Prostate gland (tissue), 2 donors: ENCODE measurements around the gene PAPSS2. TPM values are rescaled to one million over a fixed set of nuclear protein-coding genes. Genes with fewer than 3 reads are reported as not detected.

Experiments used
- DNase-seq: peaks from one replicate; pipeline ENCODE4 v3.0.0-alpha.2; 2019; ENCODE audit warnings: low spot score
- H3K27ac ChIP-seq, 2 donors: fragments of 200-600 bp; sonication (generic); 2 replicates each; pipeline ENCODE4 v1.5.1; 2017 to 2019
- H3K27me3 ChIP-seq: fragments of 200-600 bp; sonication (generic); replicated peaks from 2 replicates; pipeline ENCODE4 v1.5.1; 2019; ENCODE audit not compliant: insufficient read depth
- H3K36me3 ChIP-seq, 2 donors: fragments of 200-600 bp; sonication (generic); 1 replicate in 1 of 2; 2 replicates in 1 of 2; pipeline versions ENCODE4 v1.5.1 to v1.8.1; 2017 to 2019
- H3K4me1 ChIP-seq: fragments of 200-600 bp; sonication (generic); replicated peaks from 2 replicates; pipeline ENCODE4 v1.5.1; 2019
- H3K4me3 ChIP-seq, 2 donors: fragments of 200-600 bp; sonication (generic); 2 replicates each; pipeline ENCODE4 v1.5.1; 2017 to 2019
- H3K9me3 ChIP-seq: fragments of 200-600 bp; sonication (generic); 2 replicates; pipeline ENCODE4 v1.5.1; 2017
- POLR2A ChIP-seq: fragments of 450-650 bp; IDR thresholded peaks from one replicate; pipeline ENCODE4 v1.6.1; 2016; ENCODE audit warnings: antibody characterized with exemption, mild to moderate bottlenecking
- POLR2AphosphoS5 ChIP-seq: sonication (generic); formaldehyde crosslinking; IDR thresholded peaks from one replicate; pipeline ENCODE4 v1.6.1; 2017; ENCODE audit warnings: antibody characterized with exemption
- WGBS: methylation state at CpG from one replicate; pipeline ENCODE4 v1.1.5; 2018; 5-methylcytosine and 5-hydroxymethylcytosine counted together
- intact Hi-C: fragments of 100-400 bp; cut with DNase I; formaldehyde crosslinking; loops from one replicate; pipeline ENCODE4 v1.14.2; 2022
- total RNA-seq, 2 donors: library from RNA; depleted of rRNA; stranded (reverse); fragments of >200 nt; gene quantifications; one replicate each; pipeline ENCODE4 v1.1.0, GENCODE V29; 2016
- TF ChIP-seq, protein P1 (sequence below), 4 experiments: fragments of 200-600 bp in 2 of 4; fragments of 450-650 bp in 2 of 4; sonication (generic) in 2 of 4; IDR thresholded peaks; 1 replicate in 3 of 4; 2 replicates in 1 of 4; pipeline ENCODE4 v1.5.1; 2016 to 2019; ENCODE audit warnings: antibody characterized with exemption in 4 of 4, mild to moderate bottlenecking in 2 of 4, moderate library complexity in 2 of 4

PAPSS2 gene
- total RNA-seq, 2 donors from 2014 or later: 5.5 to 9.0 TPM

DNA sequence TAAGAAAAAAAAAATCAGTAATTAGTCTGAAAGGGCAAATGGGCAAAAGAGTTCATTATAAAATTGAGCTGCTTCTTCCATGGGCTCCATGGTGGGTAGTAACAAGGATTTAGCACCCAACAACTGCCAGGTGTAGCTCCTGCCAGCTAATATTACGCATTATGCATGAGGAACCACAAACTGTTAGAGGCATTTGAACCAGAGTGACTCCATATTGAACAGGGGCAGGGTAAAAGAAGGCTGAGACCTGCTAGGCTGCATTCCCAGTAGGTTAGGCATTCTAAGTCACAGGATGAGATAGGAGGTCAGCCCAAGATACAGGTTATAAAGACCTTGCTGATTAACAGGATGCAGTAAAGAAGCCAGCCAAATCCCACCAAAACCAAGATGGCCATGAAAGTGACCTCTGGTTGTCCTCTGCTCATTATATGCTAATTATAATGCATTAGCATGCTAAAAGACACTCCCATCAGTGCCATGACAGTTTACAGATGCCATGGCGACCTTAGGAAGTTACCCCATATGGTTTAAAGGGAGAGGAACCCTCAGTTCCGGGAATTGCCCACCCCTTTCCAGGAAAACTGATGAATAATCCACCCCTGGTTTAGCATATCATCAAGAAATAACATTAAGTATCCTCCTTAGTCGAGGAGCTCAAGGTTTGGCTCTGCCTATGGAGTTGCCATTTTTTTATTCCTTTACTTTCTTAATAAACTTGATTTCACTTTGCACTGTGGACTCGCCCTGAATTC, 8.7 kb upstream of the PAPSS2 start:
- H3K9me3 ChIP-seq: no peaks in the 10 kb centered on the region
- no peak overlapping the region for H3K27ac ChIP-seq
- H3K27me3 ChIP-seq: no peaks in the 10 kb centered on the region
- TF ChIP-seq POLR2A: no peak
- TF ChIP-seq, protein P1, sequence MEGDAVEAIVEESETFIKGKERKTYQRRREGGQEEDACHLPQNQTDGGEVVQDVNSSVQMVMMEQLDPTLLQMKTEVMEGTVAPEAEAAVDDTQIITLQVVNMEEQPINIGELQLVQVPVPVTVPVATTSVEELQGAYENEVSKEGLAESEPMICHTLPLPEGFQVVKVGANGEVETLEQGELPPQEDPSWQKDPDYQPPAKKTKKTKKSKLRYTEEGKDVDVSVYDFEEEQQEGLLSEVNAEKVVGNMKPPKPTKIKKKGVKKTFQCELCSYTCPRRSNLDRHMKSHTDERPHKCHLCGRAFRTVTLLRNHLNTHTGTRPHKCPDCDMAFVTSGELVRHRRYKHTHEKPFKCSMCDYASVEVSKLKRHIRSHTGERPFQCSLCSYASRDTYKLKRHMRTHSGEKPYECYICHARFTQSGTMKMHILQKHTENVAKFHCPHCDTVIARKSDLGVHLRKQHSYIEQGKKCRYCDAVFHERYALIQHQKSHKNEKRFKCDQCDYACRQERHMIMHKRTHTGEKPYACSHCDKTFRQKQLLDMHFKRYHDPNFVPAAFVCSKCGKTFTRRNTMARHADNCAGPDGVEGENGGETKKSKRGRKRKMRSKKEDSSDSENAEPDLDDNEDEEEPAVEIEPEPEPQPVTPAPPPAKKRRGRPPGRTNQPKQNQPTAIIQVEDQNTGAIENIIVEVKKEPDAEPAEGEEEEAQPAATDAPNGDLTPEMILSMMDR (IDR thresholded peaks at IDR 0.05): no peak
- DNase-seq: no peak
- intact Hi-C loops: no loop called here
- H3K4me1 ChIP-seq: no peaks in the 10 kb centered on the region
- 95% methylated on average over 5 of the region's 5 CpGs for WGBS
- no peaks in the 10 kb centered on the region for H3K36me3 ChIP-seq
- H3K4me3 ChIP-seq: no peak overlapping the region

DNA sequence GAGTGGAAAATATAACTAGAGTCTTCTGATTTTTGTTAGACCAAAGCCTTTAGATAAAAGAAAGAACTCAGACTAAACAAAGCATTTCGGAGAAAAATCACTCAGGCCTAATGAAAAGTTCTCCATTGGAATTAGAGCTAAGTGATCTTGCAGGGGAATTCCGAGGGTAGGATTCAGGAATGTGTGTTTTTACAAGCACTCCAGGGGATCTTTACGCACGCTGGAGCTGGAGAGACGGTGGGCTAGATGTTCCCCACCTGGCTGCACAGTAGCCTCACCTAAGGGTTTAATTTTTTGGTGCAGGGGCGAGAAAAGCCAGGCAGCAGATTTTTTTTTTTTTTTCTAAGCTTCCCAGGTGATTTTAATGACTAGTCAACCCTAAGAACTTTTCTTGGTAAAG, 7.9 kb upstream of the PAPSS2 start:
- 38% methylated on average over 6 of the region's 6 CpGs for WGBS
- Histone ChIP-seq H3K27ac (no peak overlapping the region), H3K36me3 (no peaks in the 10 kb centered on the region), H3K4me3 (no peak overlapping the region), H3K9me3 (no peaks in the 10 kb centered on the region), H3K27me3 (no peaks in the 10 kb centered on the region), H3K4me1 (no peaks in the 10 kb centered on the region)
- intact Hi-C loops: no loop called here
- no peak for DNase-seq
- TF ChIP-seq, protein P1 (IDR thresholded peaks at IDR 0.05): no peak
- TF ChIP-seq POLR2A (no peak), POLR2AphosphoS5 (no peak)

DNA sequence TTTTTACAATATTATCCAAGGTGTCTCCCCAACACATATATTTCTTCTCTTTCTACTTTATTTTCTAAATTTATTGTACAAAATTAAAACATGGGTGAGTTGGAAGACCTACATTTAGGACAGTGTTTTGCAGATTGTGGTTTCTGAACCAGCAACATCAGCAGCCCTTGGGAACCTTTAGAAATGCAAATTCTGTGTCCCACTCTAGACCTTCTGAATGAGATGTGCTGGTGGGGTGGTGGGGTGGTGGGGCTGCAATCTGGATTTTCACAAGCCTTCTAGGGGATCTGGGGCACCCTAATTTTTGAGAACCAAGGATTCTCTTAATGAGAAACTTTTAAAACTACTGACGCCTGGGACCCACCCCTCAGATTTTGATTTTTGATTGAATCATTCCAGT, 7.4 kb upstream of the PAPSS2 start:
- no peak for DNase-seq
- no peaks in the 10 kb centered on the region for H3K9me3 ChIP-seq
- H3K4me3 ChIP-seq: no peak overlapping the region
- TF ChIP-seq POLR2A (no peak), POLR2AphosphoS5 (no peak)
- TF ChIP-seq, protein P1 (IDR thresholded peaks at IDR 0.05): no peak
- no peaks in the 10 kb centered on the region for H3K27me3 ChIP-seq
- intact Hi-C loops: no loop called here
- no peak overlapping the region for H3K27ac ChIP-seq
- no peaks in the 10 kb centered on the region for H3K36me3 ChIP-seq
- H3K4me1 ChIP-seq: no peaks in the 10 kb centered on the region
- whole genome bisulfite sequencing: 94% methylated on average over 1 of the region's 1 CpG

DNA sequence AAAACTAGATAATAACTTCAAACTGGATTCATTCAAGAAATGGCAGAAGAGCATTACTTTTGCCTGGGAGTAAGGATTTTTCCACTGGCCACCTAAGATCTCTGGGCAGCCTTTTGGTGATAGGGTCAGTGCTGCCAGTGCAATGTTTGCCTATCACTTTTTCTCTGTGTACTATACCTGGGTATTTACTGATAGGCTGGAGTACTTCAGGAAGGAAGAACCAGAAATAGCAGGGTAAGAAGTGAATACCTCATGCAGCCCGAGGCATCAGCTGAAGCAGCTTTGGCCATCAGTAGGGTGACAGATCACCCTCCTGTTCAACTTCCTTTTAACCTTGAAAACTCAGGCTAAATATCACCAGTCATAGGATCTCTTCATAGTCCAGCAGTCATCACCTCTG, 5.5 kb upstream of the PAPSS2 start:
- 52% methylated on average over 1 of the region's 1 CpG for WGBS
- DNase-seq: no peak
- Histone ChIP-seq H3K4me1 (no peaks in the 10 kb centered on the region), H3K27ac (no peak overlapping the region), H3K36me3 (no peaks in the 10 kb centered on the region), H3K9me3 (no peaks in the 10 kb centered on the region), H3K4me3 (no peak overlapping the region), H3K27me3 (no peaks in the 10 kb centered on the region)
- TF ChIP-seq POLR2A (no peak), POLR2AphosphoS5 (no peak)
- TF ChIP-seq, protein P1 (IDR thresholded peaks at IDR 0.05): no peak
- intact Hi-C loops: no loop called here

DNA sequence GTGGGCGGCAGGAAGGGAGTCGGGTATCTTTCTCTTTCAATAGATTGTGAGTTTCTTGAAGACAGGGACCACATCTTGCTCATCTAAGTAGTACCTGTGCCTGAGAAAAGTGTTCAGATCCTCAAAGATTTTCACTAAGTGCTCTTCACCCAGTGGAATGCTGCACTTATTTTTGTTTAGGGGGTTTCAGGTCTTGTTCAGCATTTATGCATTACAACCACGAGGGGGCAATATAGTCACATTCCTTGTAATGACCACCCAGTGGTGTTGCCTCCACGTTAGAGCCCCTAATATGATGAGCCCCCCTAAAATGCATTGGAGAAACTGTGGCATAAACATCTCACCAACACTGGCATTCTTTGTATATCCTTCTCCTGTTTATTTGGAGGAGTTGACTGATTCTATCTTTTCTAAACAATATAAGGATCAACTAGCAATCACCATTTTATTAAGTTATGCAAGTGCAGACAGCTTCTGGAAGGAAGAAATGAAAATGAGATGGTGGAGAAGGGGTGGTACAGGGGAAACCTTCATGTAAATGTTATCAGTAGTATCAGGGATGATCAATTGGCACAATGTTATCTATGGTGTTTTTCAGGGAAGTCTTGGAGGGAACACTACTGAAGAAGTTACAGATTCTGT, 3.1 kb upstream of the PAPSS2 start:
- H3K27ac ChIP-seq: no peak overlapping the region
- DNase-seq: no peak

More for the DNA sequence above, 3.1 kb upstream of the PAPSS2 start:
- no peaks in the 10 kb centered on the region for H3K4me1 ChIP-seq
- no peak for TF ChIP-seq POLR2AphosphoS5
- TF ChIP-seq, protein P1 (IDR thresholded peaks at IDR 0.05): peak; percentile 34 to 71 (median 58)
- H3K36me3 ChIP-seq: no peaks in the 10 kb centered on the region
- H3K9me3 ChIP-seq: no peaks in the 10 kb centered on the region
- no peaks in the 10 kb centered on the region for H3K27me3 ChIP-seq
- H3K4me3 ChIP-seq: no peak overlapping the region
- WGBS: 43% methylated on average over 4 of the region's 4 CpGs
- intact Hi-C loops: loop anchor here (5.0 kb wide), 2 partner anchors 76 to 124 kb away; no protein-coding TSS in a partner anchor
